Measurements from ENCODE around the gene CCBE1. TPM values are rescaled to one million over a fixed set of nuclear protein-coding genes. Genes with fewer than 3 reads are reported as not detected.

The CCBE1 gene
- total and polyA plus RNA-seq, 9 of the 15 experiments (the other 6 are each of a cell fraction or from before 2014, with no cell fraction given), result 0.20 TPM; not detected in 8

- ATAC-seq (no peak), FAIRE-seq (no peak), DNase-seq (ENCODE audit: extremely low read depth in 1 of 4, low spot score in 3 of 4) (no peak)
- Histone ChIP-seq H3K4me2 (ENCODE audit: insufficient read depth, low read length) (no peak overlapping the region), H3K79me2 (ENCODE audit: control insufficient read depth, insufficient read depth, low read length) (no peaks in the 10 kb centered on the region), H3K9ac (ENCODE audit: insufficient read depth in 1 of 2, low read depth in 2 of 2, low read length in 2 of 2) (no peak overlapping the region), H3K27me3 (ENCODE audit: control insufficient read depth in 2 of 2, insufficient read depth in 2 of 2, low read length in 2 of 2) (peaks cover 0 to 5% of the 10 kb centered on the region in 2 experiments; a peak in 3 of 5 replicates), H2AFZ (ENCODE audit: low read depth, low read length) (no peak overlapping the region), H3K27ac (ENCODE audit: extremely low read depth, low read depth, low read length) (no peak overlapping the region), H3K4me1 (replicated peaks in 1 of 2; ENCODE audit: control insufficient read depth in 2 of 2, insufficient read depth in 2 of 2, low read length in 2 of 2) (no peaks in the 10 kb centered on the region), H3K9me1 (ENCODE audit: control insufficient read depth, insufficient read depth, low read length) (no peaks in the 10 kb centered on the region), H3K9me3 (replicated peaks; ENCODE audit: control insufficient read depth, insufficient read depth, low read depth, low read length) (no peaks in the 10 kb centered on the region), H3K36me3 (ENCODE audit: control insufficient read depth, insufficient read depth, low read length) (no peaks in the 10 kb centered on the region), H3K4me3 (no peak overlapping the region), H4K20me1 (replicated peaks; ENCODE audit: control insufficient read depth, insufficient read depth, low read length) (no peaks in the 10 kb centered on the region)
- intact Hi-C loops (cut with micrococcal nuclease) (no loop called here), in situ Hi-C loops (cut with MboI) (no loop called here)
- ChIA-PET POLR2A (no interaction called here), CTCF (ENCODE audit: low intra/inter-chr PET ratio) (no interaction called here)
- TF ChIP-seq CXXC5 (CRISPR knock-in tag; IDR thresholded peaks at IDR 0.05) (no peak), POU5F1 (IDR thresholded peaks at IDR 0.05; ENCODE audit: borderline replicate concordance, low read depth, low read length, partially characterized antibody) (no peak), NR0B1 (IDR thresholded peaks at IDR 0.05; ENCODE audit: partially characterized antibody) (no peak), MED1 (CRISPR knock-in tag; IDR thresholded peaks at IDR 0.05; ENCODE audit: borderline replicate concordance) (no peak), NCOA6 (IDR thresholded peaks at IDR 0.05) (no peak), ARID2 (IDR thresholded peaks at IDR 0.05) (no peak), HSF4 (CRISPR knock-in tag; IDR thresholded peaks at IDR 0.05; ENCODE audit: borderline replicate concordance) (no peak), CCAR2 (IDR thresholded peaks at IDR 0.05; ENCODE audit: low read depth, low read length) (no peak), BHLHE40 (IDR thresholded peaks at IDR 0.05; ENCODE audit: low read length) (no peak), SMC3 (conservative IDR thresholded peaks at IDR 0.05; ENCODE audit: insufficient read depth, low read depth, low read length) (no peak), ZNF586 (CRISPR knock-in tag; conservative IDR thresholded peaks at IDR 0.05) (no peak), NRF1 (conservative IDR thresholded peaks at IDR 0.05 in 1 of 2, IDR thresholded peaks at IDR 0.05 in 1 of 2) (no peak)
- TF ChIP-seq, protein P1, sequence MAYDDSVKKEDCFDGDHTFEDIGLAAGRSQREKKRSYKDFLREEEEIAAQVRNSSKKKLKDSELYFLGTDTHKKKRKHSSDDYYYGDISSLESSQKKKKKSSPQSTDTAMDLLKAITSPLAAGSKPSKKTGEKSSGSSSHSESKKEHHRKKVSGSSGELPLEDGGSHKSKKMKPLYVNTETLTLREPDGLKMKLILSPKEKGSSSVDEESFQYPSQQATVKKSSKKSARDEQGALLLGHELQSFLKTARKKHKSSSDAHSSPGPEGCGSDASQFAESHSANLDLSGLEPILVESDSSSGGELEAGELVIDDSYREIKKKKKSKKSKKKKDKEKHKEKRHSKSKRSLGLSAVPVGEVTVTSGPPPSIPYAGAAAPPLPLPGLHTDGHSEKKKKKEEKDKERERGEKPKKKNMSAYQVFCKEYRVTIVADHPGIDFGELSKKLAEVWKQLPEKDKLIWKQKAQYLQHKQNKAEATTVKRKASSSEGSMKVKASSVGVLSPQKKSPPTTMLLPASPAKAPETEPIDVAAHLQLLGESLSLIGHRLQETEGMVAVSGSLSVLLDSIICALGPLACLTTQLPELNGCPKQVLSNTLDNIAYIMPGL (CRISPR knock-in tag; IDR thresholded peaks at IDR 0.05), result no peak
- BruUV-seq (replicated peaks), result no TSS peak
- 1% methylated on average over 13 of the region's 14 CpGs for WGBS (ENCODE audit: insufficient coverage, low coverage, missing lambda C conversion rate)
Measured at GRCh38 chr18:59659508-59660170, 37.6 kb downstream of the CCBE1 start.
